Astrocyte of the cerebellum (primary cell): ENCODE measurements around the gene FETUB.

Experiments used
- DNase-seq: peaks from one replicate; pipeline ENCODE4 v3.0.0-alpha.2; 2011; ENCODE audit warnings: low read depth
- H3K4me3 ChIP-seq: 2 replicates; pipeline ENCODE4 v1.5.1; 2011; ENCODE audit warnings: mild to moderate bottlenecking, low read depth, low read length, moderate library complexity
- in situ Hi-C: cut with HindIII; loops from 2 replicates; pipeline ENCODE4 v1.10.0; 2017; ENCODE audit warnings: low sequenced_read_pairs
- TF ChIP-seq, protein P1 (sequence below): IDR thresholded peaks from 2 replicates; pipeline ENCODE4 v1.5.1; 2012; ENCODE audit warnings: low read length, low read depth, moderate library complexity, mild to moderate bottlenecking; ENCODE audit errors: missing control alignments

The FETUB gene

DNA sequence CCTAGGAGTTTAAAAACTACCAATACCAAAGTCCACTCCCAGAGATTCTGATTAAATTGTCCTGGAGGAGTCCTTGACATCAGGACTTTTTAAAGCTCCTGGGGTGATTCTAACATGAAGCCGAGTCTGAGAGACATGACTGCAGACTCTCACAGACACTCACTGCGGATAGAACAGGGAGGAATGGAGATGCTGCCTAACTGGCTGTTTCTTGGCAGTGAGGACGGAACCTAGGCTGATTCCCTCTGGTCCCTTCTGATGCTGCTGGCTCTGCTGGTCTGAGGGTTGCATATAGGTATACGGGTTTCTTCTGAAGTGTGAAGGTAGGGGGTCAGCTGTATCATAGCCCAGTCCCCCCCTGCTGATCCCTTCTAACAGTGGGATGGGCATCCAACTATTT is 24.3 kb downstream of the FETUB start:
- DNase-seq = no peak
- no peak overlapping the region for H3K4me3 ChIP-seq
- TF ChIP-seq, protein P1, sequence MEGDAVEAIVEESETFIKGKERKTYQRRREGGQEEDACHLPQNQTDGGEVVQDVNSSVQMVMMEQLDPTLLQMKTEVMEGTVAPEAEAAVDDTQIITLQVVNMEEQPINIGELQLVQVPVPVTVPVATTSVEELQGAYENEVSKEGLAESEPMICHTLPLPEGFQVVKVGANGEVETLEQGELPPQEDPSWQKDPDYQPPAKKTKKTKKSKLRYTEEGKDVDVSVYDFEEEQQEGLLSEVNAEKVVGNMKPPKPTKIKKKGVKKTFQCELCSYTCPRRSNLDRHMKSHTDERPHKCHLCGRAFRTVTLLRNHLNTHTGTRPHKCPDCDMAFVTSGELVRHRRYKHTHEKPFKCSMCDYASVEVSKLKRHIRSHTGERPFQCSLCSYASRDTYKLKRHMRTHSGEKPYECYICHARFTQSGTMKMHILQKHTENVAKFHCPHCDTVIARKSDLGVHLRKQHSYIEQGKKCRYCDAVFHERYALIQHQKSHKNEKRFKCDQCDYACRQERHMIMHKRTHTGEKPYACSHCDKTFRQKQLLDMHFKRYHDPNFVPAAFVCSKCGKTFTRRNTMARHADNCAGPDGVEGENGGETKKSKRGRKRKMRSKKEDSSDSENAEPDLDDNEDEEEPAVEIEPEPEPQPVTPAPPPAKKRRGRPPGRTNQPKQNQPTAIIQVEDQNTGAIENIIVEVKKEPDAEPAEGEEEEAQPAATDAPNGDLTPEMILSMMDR = no peak
- in situ Hi-C loops = no loop called here

DNA sequence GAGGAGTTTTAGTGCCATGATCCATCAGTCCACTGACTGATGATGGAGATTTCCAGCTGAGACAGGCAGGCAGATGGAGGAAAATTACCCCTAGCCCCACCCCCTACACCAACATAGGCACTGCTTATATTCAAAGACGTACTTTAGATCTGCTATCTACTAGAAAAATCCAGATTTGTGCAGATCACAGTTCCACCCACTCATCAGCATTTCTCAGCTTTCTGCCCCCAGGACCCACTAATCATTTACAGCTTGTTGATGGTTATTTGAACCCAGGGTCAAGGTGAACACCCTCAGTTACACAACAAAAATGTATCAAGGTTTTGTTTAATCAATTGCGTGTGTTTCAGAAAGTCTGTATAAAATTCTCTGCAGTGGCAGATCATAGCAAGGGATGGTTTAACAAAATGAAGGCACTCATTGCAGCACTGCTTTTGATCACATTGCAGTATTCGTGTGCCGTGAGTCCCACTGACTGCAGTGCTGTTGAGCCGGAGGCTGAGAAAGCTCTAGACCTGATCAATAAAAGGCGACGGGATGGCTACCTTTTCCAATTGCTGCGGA is 25.5 kb downstream of the FETUB start, which contains the start of gene HRG:
Gene HRG (plus strand): TSS at position 390 of the 564 bp plus-strand sequence. CDS start 18 bp downstream, at position 408.
- TF ChIP-seq, protein P1 = no peak
- no peak for DNase-seq
- no peak within 1 kb of the TSS for H3K4me3 ChIP-seq
- in situ Hi-C loops = no loop called here

DNA sequence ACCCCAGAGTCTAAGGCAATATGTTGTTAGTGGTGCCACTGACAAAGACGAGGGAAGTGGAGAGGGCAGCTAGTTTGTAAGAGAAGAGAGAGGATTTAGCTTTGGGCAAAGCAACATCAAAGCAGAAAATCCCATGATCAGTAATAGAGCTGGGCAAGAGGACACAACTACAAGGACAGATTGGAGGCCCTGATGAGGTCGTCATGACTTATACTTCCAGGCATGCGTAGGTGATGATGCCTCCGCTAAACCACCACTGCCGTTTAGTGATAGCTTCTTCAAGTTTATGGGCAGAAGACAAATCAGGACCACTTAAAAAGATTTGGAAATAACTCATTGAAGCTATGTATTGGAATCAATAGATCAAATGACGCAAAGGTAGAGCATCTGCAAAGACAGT is 28.2 kb downstream of the FETUB start:
- TF ChIP-seq, protein P1 = no peak
- H3K4me3 ChIP-seq = no peak overlapping the region
- in situ Hi-C loops = no loop called here
- DNase-seq = no peak

DNA sequence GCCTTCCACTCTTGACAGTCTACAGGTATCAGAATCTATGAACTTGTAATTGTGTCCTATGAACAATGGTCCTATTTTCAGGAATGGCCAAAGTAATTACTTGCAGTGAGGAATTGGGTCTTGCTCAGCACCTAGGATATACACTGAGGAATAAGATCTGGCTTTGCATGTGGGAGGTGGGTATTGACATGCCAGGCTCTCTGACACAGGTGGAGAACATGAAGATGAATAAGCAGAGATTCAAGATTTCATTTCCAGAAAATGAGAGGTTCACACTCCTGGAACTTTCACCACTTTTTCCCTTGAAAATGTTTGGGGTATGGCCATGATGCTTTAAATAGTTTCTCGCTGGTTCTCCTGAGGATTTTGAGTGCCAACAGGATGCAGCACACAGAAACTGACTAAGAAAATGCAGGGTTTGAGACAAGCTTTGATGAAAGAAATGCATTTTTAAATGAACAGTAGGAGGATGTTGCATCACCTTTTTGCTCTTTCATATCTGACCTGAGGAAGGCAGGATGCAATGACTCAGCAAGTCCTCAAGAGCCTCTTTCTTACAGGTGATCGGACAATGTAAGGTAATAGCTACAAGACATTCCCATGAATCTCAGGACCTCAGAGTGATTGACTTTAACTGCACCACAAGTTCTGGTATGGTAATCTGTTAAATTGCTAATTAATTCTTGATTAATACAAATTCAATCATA is 29.3 kb downstream of the FETUB start:
- in situ Hi-C loops = no loop called here
- DNase-seq = no peak
- H3K4me3 ChIP-seq = no peak overlapping the region
- TF ChIP-seq, protein P1 = no peak

DNA sequence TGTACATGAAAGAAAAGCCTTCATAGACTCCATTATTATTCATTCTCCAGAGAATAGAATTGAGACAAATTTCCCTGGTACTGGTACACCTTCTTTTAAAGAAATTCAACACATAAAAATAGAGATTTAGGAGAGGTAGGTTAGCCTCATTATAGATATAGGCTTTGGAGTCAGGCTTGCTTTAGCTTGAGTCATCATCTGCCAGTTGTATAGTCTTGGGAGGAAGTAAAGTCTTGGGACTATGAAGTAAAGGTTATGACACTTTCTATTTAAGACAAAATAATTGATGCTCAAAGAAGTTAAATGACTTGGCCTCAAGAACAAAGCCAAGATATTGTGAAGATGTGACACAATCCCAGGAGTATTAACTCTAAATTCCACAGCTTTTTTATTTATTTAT is 30.0 kb downstream of the FETUB start:
- TF ChIP-seq, protein P1 = no peak
- in situ Hi-C loops = no loop called here
- H3K4me3 ChIP-seq = no peak overlapping the region
- DNase-seq = no peak

DNA sequence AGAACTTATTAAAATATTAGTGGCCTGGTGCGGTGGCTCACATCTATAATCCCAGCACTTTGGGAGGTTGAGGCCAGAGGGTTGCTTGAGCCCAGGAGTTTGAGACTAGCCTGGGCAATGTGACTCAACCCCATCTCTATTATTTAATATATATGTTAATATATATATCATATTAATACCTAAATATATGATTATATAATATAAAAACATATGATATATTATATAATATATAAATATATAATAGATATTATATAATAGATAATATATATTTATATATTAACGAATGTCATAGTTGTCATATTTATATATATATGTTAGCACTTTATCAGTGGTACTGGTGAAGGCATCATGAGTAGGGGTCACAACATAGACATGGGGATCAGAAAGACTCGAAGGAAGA is 30.9 kb downstream of the FETUB start:
- in situ Hi-C loops = no loop called here
- TF ChIP-seq, protein P1 = no peak
- no peak overlapping the region for H3K4me3 ChIP-seq
- DNase-seq = no peak
